ENCODE data around the gene THBS4. TPM values are rescaled to one million over a fixed set of nuclear protein-coding genes. Genes with fewer than 3 reads are reported as not detected.

Gene THBS4
- total and polyA plus RNA-seq, 4 experiments from 2014 or later = 0.29 to 0.56 (median 0.47) TPM; not detected in 1

GRCh38 chr5:80034559-80034958, 589 bp upstream of the THBS4 start:
- Histone ChIP-seq H3K4me1 (ENCODE audit: insufficient read depth, low read length) (no peaks in the 10 kb centered on the region), H3K27me3 (ENCODE audit: insufficient read depth, low read length) (peaks cover 20% of the 10 kb centered on the region), H3K27ac (ENCODE audit: low read depth, low read length) (no peak overlapping the region), H3K4me3 (ENCODE audit: low read length in 2 of 2) (no peak overlapping the region), H3K9me3 (ENCODE audit: control insufficient read depth in 1 of 2, low read length in 2 of 2) (no peaks in the 10 kb centered on the region), H3K36me3 (ENCODE audit: insufficient read depth, low read length) (no peaks in the 10 kb centered on the region)
- Mint-ChIP-seq H3K4me3 (peak overlapping the region in 6 of 8 donors; percentile 40 to 65 (median 57)), H3K36me3 (no peaks in the 10 kb centered on the region), H3K27me3 (peaks cover 38 to 51% of the 10 kb centered on the region in 2 donors), H3K9me3 (peaks cover 0 to 3% (median 0%) of the 10 kb centered on the region in 8 donors), H3K27ac (no peak overlapping the region), H3K4me1 (peaks cover 0 to 9% (median 5%) of the 10 kb centered on the region in 4 donors)
- POLR2A ChIA-PET (ENCODE audit: partially characterized antibody) = no interaction called here
- DNase-seq = no peak
- intact Hi-C loops (cut with micrococcal nuclease) = no loop called here
- CTCF ChIA-PET (ENCODE audit: partially characterized antibody) = interaction anchor here (1.2 kb wide), 1 partner anchor 49 kb away, joined by 3 read pairs; no protein-coding TSS in a partner anchor

GRCh38 chr5:80035839-80036238, 691 bp downstream of the THBS4 start:
- H3K9me3 ChIP-seq (ENCODE audit: control insufficient read depth in 1 of 2, low read length in 2 of 2) = no peaks in the 10 kb centered on the region
- H3K36me3 Mint-ChIP-seq = no peaks in the 10 kb centered on the region
- H3K27ac ChIP-seq (ENCODE audit: low read depth, low read length) = no peak overlapping the region
- peaks cover 0 to 3% (median 0%) of the 10 kb centered on the region in 8 donors for H3K9me3 Mint-ChIP-seq
- peaks cover 41 to 57% of the 10 kb centered on the region in 2 donors for H3K27me3 Mint-ChIP-seq
- H3K36me3 ChIP-seq (ENCODE audit: insufficient read depth, low read length) = no peaks in the 10 kb centered on the region
- no peak overlapping the region for H3K4me3 ChIP-seq (ENCODE audit: low read length in 2 of 2)
- peak overlapping the region in 3 of 8 donors; percentile 26 to 47 (median 37) for H3K4me3 Mint-ChIP-seq
- H3K4me1 Mint-ChIP-seq = peaks cover 0 to 9% (median 5%) of the 10 kb centered on the region in 4 donors
- H3K27me3 ChIP-seq (ENCODE audit: insufficient read depth, low read length) = peaks cover 23% of the 10 kb centered on the region
- intact Hi-C loops (cut with micrococcal nuclease) = no loop called here
- H3K4me1 ChIP-seq (ENCODE audit: insufficient read depth, low read length) = no peaks in the 10 kb centered on the region
- ChIA-PET POLR2A (ENCODE audit: partially characterized antibody) (no interaction called here), CTCF (ENCODE audit: partially characterized antibody) (no interaction called here)
- no peak for DNase-seq
- no peak overlapping the region for H3K27ac Mint-ChIP-seq

- POLR2A ChIA-PET (ENCODE audit: partially characterized antibody) = no interaction called here
Measured at GRCh38 chr5:80036615-80037014, 1.5 kb downstream of the THBS4 start.

GRCh38 chr5:80037366-80037765, 2.2 kb downstream of the THBS4 start:
- Histone ChIP-seq H3K4me1 (ENCODE audit: insufficient read depth, low read length) (no peaks in the 10 kb centered on the region), H3K27ac (ENCODE audit: low read depth, low read length) (no peak overlapping the region), H3K36me3 (ENCODE audit: insufficient read depth, low read length) (no peaks in the 10 kb centered on the region), H3K4me3 (ENCODE audit: low read length in 2 of 2) (no peak overlapping the region), H3K27me3 (ENCODE audit: insufficient read depth, low read length) (peaks cover 23% of the 10 kb centered on the region), H3K9me3 (ENCODE audit: control insufficient read depth in 1 of 2, low read length in 2 of 2) (no peaks in the 10 kb centered on the region)
- H3K27me3 Mint-ChIP-seq = peaks cover 45 to 58% of the 10 kb centered on the region in 2 donors
- H3K4me3 Mint-ChIP-seq = no peak overlapping the region
- DNase-seq = no peak
- H3K9me3 Mint-ChIP-seq = peaks cover 0 to 3% (median 0%) of the 10 kb centered on the region in 8 donors
- no peak overlapping the region for H3K27ac Mint-ChIP-seq
- ChIA-PET POLR2A (ENCODE audit: partially characterized antibody) (no interaction called here), CTCF (ENCODE audit: partially characterized antibody) (interaction anchor here (1.4 kb wide), 1 partner anchor 46 kb away, joined by 3 read pairs; no protein-coding TSS in a partner anchor)
- intact Hi-C loops (cut with micrococcal nuclease) = no loop called here
- H3K4me1 Mint-ChIP-seq = peaks cover 0 to 9% (median 5%) of the 10 kb centered on the region in 4 donors
- no peaks in the 10 kb centered on the region for H3K36me3 Mint-ChIP-seq

More at GRCh38 chr5:80036615-80037014, 1.5 kb downstream of the THBS4 start:
- peaks cover 44 to 61% of the 10 kb centered on the region in 2 donors for H3K27me3 Mint-ChIP-seq
- DNase-seq = no peak
- Histone ChIP-seq H3K4me3 (ENCODE audit: low read length in 2 of 2) (no peak overlapping the region), H3K27ac (ENCODE audit: low read depth, low read length) (no peak overlapping the region), H3K27me3 (ENCODE audit: insufficient read depth, low read length) (peaks cover 23% of the 10 kb centered on the region), H3K9me3 (ENCODE audit: control insufficient read depth in 1 of 2, low read length in 2 of 2) (no peaks in the 10 kb centered on the region), H3K36me3 (ENCODE audit: insufficient read depth, low read length) (no peaks in the 10 kb centered on the region), H3K4me1 (ENCODE audit: insufficient read depth, low read length) (no peaks in the 10 kb centered on the region)
- intact Hi-C loops (cut with micrococcal nuclease) = no loop called here
- no peaks in the 10 kb centered on the region for H3K36me3 Mint-ChIP-seq
- H3K27ac Mint-ChIP-seq = no peak overlapping the region
- H3K9me3 Mint-ChIP-seq = peaks cover 0 to 3% (median 0%) of the 10 kb centered on the region in 8 donors
- no peak overlapping the region for H3K4me3 Mint-ChIP-seq
- H3K4me1 Mint-ChIP-seq = peaks cover 0 to 9% (median 5%) of the 10 kb centered on the region in 4 donors
- CTCF ChIA-PET (ENCODE audit: partially characterized antibody) = interaction anchor here (1.4 kb wide), 1 partner anchor 47 kb away, joined by 3 read pairs; no protein-coding TSS in a partner anchor

- ChIA-PET POLR2A (ENCODE audit: partially characterized antibody) (no interaction called here), CTCF (ENCODE audit: partially characterized antibody) (no interaction called here)
- Histone ChIP-seq H3K27ac (ENCODE audit: low read depth, low read length) (no peak overlapping the region), H3K4me3 (ENCODE audit: low read length in 2 of 2) (no peak overlapping the region), H3K9me3 (ENCODE audit: control insufficient read depth in 1 of 2, low read length in 2 of 2) (no peaks in the 10 kb centered on the region), H3K27me3 (ENCODE audit: insufficient read depth, low read length) (peaks cover 16% of the 10 kb centered on the region), H3K4me1 (ENCODE audit: insufficient read depth, low read length) (no peaks in the 10 kb centered on the region), H3K36me3 (ENCODE audit: insufficient read depth, low read length) (no peaks in the 10 kb centered on the region)
- no peaks in the 10 kb centered on the region for H3K36me3 Mint-ChIP-seq
- intact Hi-C loops (cut with micrococcal nuclease) = no loop called here
- H3K27ac Mint-ChIP-seq = peak overlapping the region in 1 of 7 donors; percentile 54
- H3K4me3 Mint-ChIP-seq = no peak overlapping the region
- peaks cover 0 to 8% (median 4%) of the 10 kb centered on the region in 4 donors for H3K4me1 Mint-ChIP-seq
- H3K27me3 Mint-ChIP-seq = peaks cover 37 to 50% of the 10 kb centered on the region in 2 donors
- peaks cover 0 to 1% (median 0%) of the 10 kb centered on the region in 8 donors for H3K9me3 Mint-ChIP-seq
- DNase-seq = no peak
Measured at GRCh38 chr5:80039650-80040049, 4.5 kb downstream of the THBS4 start.

- no peak for DNase-seq
- Mint-ChIP-seq H3K4me1 (no peaks in the 10 kb centered on the region), H3K4me3 (no peak overlapping the region), H3K9me3 (no peaks in the 10 kb centered on the region), H3K27me3 (peaks cover 30 to 47% of the 10 kb centered on the region in 2 donors), H3K27ac (no peak overlapping the region), H3K36me3 (no peaks in the 10 kb centered on the region)
- Histone ChIP-seq H3K9me3 (ENCODE audit: control insufficient read depth in 1 of 2, low read length in 2 of 2) (no peaks in the 10 kb centered on the region), H3K4me3 (ENCODE audit: low read length in 2 of 2) (no peak overlapping the region), H3K4me1 (ENCODE audit: insufficient read depth, low read length) (no peaks in the 10 kb centered on the region), H3K27me3 (ENCODE audit: insufficient read depth, low read length) (peaks cover 13% of the 10 kb centered on the region), H3K36me3 (ENCODE audit: insufficient read depth, low read length) (no peaks in the 10 kb centered on the region), H3K27ac (ENCODE audit: low read depth, low read length) (no peak overlapping the region)
- intact Hi-C loops (cut with micrococcal nuclease) = no loop called here
- ChIA-PET CTCF (ENCODE audit: partially characterized antibody) (no interaction called here), POLR2A (ENCODE audit: partially characterized antibody) (no interaction called here)
Measured at GRCh38 chr5:80041527-80041926, 6.4 kb downstream of the THBS4 start.

GRCh38 chr5:80042330-80042729, 7.2 kb downstream of the THBS4 start:
- H3K36me3 Mint-ChIP-seq = no peaks in the 10 kb centered on the region
- no peaks in the 10 kb centered on the region for H3K9me3 Mint-ChIP-seq
- no peak overlapping the region for H3K4me3 Mint-ChIP-seq
- H3K4me1 Mint-ChIP-seq = no peaks in the 10 kb centered on the region
- ChIA-PET POLR2A (ENCODE audit: partially characterized antibody) (no interaction called here), CTCF (ENCODE audit: partially characterized antibody) (interaction anchor here (1.6 kb wide), 1 partner anchor 41 kb away, joined by 4 read pairs; no protein-coding TSS in a partner anchor)
- no peaks in the 10 kb centered on the region for H3K4me1 ChIP-seq (ENCODE audit: insufficient read depth, low read length)
- H3K27me3 ChIP-seq (ENCODE audit: insufficient read depth, low read length) = peaks cover 8% of the 10 kb centered on the region
- H3K4me3 ChIP-seq (ENCODE audit: low read length in 2 of 2) = no peak overlapping the region
- intact Hi-C loops (cut with micrococcal nuclease) = no loop called here
- no peak overlapping the region for H3K27ac ChIP-seq (ENCODE audit: low read depth, low read length)
- no peak for DNase-seq
- peaks cover 27 to 44% of the 10 kb centered on the region in 2 donors for H3K27me3 Mint-ChIP-seq
- no peak overlapping the region for H3K27ac Mint-ChIP-seq
- H3K9me3 ChIP-seq (ENCODE audit: control insufficient read depth in 1 of 2, low read length in 2 of 2) = no peaks in the 10 kb centered on the region
- no peaks in the 10 kb centered on the region for H3K36me3 ChIP-seq (ENCODE audit: insufficient read depth, low read length)
